PFSK-1 (cell line): ENCODE data around the gene HGS.

ENCODE experiments used
- POLR2AphosphoS5 ChIP-seq: IDR thresholded peaks from 2 replicates; pipeline ENCODE4 v1.6.1; 2012; ENCODE audit warnings: low read depth, mild to moderate bottlenecking, control low read depth, low read length, moderate library complexity
- TF ChIP-seq, protein P1 (sequence below), 2 experiments: IDR thresholded peaks; 2 replicates each; pipeline versions ENCODE4 v1.6.1 to v1.8.0; 2011 to 2012; ENCODE audit warnings: low read depth in 2 of 2, low read length in 2 of 2, control low read depth in 1 of 2, inconsistent platforms in 1 of 2, mild to moderate bottlenecking in 1 of 2, moderate library complexity in 1 of 2; ENCODE audit not compliant: insufficient read depth in 1 of 2

DNA sequence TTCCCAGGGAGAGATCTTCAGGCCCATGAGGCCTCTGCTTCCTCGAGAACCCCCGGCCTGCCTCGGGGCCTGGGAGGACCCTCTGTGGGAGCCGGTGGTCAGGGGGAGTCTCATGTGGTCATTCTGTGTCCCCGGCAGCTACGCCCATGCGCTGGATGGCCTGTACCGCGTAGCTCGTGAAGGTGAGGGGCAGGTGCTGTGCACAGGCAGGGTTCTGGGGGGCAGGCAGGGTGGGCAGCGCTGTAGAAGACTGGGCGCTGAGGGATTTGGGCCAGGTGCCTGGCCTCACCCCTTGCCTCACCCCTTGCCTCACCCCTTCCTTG, 32.8 kb downstream of the HGS start:
- TF ChIP-seq POLR2AphosphoS5, result no peak
- TF ChIP-seq, protein P1, sequence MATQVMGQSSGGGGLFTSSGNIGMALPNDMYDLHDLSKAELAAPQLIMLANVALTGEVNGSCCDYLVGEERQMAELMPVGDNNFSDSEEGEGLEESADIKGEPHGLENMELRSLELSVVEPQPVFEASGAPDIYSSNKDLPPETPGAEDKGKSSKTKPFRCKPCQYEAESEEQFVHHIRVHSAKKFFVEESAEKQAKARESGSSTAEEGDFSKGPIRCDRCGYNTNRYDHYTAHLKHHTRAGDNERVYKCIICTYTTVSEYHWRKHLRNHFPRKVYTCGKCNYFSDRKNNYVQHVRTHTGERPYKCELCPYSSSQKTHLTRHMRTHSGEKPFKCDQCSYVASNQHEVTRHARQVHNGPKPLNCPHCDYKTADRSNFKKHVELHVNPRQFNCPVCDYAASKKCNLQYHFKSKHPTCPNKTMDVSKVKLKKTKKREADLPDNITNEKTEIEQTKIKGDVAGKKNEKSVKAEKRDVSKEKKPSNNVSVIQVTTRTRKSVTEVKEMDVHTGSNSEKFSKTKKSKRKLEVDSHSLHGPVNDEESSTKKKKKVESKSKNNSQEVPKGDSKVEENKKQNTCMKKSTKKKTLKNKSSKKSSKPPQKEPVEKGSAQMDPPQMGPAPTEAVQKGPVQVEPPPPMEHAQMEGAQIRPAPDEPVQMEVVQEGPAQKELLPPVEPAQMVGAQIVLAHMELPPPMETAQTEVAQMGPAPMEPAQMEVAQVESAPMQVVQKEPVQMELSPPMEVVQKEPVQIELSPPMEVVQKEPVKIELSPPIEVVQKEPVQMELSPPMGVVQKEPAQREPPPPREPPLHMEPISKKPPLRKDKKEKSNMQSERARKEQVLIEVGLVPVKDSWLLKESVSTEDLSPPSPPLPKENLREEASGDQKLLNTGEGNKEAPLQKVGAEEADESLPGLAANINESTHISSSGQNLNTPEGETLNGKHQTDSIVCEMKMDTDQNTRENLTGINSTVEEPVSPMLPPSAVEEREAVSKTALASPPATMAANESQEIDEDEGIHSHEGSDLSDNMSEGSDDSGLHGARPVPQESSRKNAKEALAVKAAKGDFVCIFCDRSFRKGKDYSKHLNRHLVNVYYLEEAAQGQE (IDR thresholded peaks at IDR 0.05; ENCODE audit: insufficient read depth in 1 of 2, low read depth in 2 of 2, low read length in 2 of 2), result no peak
